Stomach (tissue), 4 donors: ENCODE measurements around the gene PM20D2.

ENCODE experiments used
- EP300 ChIP-seq: sonication (generic); formaldehyde crosslinking; IDR thresholded peaks from one replicate; pipeline ENCODE4 v1.6.1; 2017; ENCODE audit warnings: antibody characterized with exemption
- POLR2A ChIP-seq, 4 donors: fragments of 450-650 bp; IDR thresholded peaks; one replicate each; pipeline ENCODE4 v1.6.1; 2016; ENCODE audit warnings: antibody characterized with exemption in 4 of 4, control low read depth in 2 of 4, mild to moderate bottlenecking in 1 of 4, moderate library complexity in 1 of 4
- POLR2AphosphoS5 ChIP-seq, 3 donors: sonication (generic); formaldehyde crosslinking; IDR thresholded peaks; one replicate each; pipeline ENCODE4 v1.6.1; 2016; ENCODE audit warnings: antibody characterized with exemption in 3 of 3
- TF ChIP-seq, protein P1 (sequence below), 7 experiments: fragments of 450-650 bp in 4 of 7; fragments of 200-600 bp in 3 of 7; sonication (generic) in 3 of 7; IDR thresholded peaks; one replicate each; pipeline ENCODE4 v1.5.1; 2016 to 2019; ENCODE audit warnings: antibody characterized with exemption in 7 of 7, control low read depth in 2 of 7, mild to moderate bottlenecking in 1 of 7

DNA sequence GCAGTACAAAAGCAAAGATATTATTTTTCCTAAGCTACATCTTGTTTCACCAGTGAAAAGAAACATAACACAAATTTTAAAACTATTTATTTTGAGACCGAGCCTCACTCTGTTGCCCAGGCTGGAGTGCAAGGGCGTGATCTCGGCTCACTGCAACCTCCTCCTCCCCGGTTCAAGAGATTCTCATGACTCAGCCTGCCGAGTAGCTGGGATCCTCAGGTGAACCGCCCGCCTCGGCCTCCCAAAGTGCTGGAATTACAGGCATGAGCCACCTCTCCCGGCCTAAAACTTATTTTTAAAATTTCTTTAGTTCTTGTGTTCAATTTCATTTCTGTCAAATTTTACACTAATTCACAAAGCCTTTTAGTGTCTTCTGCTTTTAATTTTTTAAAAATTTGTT is 33.9 kb upstream of the PM20D2 start:
- TF ChIP-seq POLR2A (IDR thresholded peaks at IDR 0.05) (no peak), EP300 (no peak), POLR2AphosphoS5 (IDR thresholded peaks at IDR 0.05) (no peak)
- TF ChIP-seq, protein P1, sequence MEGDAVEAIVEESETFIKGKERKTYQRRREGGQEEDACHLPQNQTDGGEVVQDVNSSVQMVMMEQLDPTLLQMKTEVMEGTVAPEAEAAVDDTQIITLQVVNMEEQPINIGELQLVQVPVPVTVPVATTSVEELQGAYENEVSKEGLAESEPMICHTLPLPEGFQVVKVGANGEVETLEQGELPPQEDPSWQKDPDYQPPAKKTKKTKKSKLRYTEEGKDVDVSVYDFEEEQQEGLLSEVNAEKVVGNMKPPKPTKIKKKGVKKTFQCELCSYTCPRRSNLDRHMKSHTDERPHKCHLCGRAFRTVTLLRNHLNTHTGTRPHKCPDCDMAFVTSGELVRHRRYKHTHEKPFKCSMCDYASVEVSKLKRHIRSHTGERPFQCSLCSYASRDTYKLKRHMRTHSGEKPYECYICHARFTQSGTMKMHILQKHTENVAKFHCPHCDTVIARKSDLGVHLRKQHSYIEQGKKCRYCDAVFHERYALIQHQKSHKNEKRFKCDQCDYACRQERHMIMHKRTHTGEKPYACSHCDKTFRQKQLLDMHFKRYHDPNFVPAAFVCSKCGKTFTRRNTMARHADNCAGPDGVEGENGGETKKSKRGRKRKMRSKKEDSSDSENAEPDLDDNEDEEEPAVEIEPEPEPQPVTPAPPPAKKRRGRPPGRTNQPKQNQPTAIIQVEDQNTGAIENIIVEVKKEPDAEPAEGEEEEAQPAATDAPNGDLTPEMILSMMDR (IDR thresholded peaks at IDR 0.05): no peak
